Fibroblast of skin of abdomen (primary cell): Measurements from ENCODE around the gene SHANK2.

ENCODE experiments used
- DNase-seq: peaks from one replicate; pipeline ENCODE4 v3.0.0-alpha.2; 2013

SHANK2 gene

GRCh38 chr11:71269603-71270511, 17.5 kb upstream of the SHANK2 start:
- DNase-seq = no peak

GRCh38 chr11:71268706-71269321, 16.4 kb upstream of the SHANK2 start:
- DNase-seq = no peak

GRCh38 chr11:71267807-71268421, 15.5 kb upstream of the SHANK2 start:
- DNase-seq = no peak

- no peak for DNase-seq
These were observed 13.9 kb upstream of the SHANK2 start for GRCh38 chr11:71266114-71266833.

- no peak for DNase-seq
These were observed 13.2 kb upstream of the SHANK2 start for GRCh38 chr11:71265559-71266092.

GRCh38 chr11:71263386-71263785, 11.0 kb upstream of the SHANK2 start:
- DNase-seq = peak; percentile 18

- DNase-seq = no peak
These were observed 3.6 kb upstream of the SHANK2 start for GRCh38 chr11:71255800-71256479.

GRCh38 chr11:71255323-71255722, 2.9 kb upstream of the SHANK2 start:
- no peak for DNase-seq

GRCh38 chr11:71253794-71254193, 1.4 kb upstream of the SHANK2 start:
- DNase-seq = no peak

- peak; percentile 26 for DNase-seq
These were observed 673 bp upstream of the SHANK2 start for GRCh38 chr11:71252770-71253730.

GRCh38 chr11:71251761-71252268, 562 bp downstream of the SHANK2 start:
- no peak for DNase-seq

GRCh38 chr11:71251151-71251721, 1.1 kb downstream of the SHANK2 start:
- DNase-seq = no peak

GRCh38 chr11:71250523-71251150, 1.7 kb downstream of the SHANK2 start:
- DNase-seq = no peak

GRCh38 chr11:71249301-71249700, 3.1 kb downstream of the SHANK2 start:
- no peak for DNase-seq

- DNase-seq = no peak
These were observed 3.7 kb downstream of the SHANK2 start for GRCh38 chr11:71248656-71249055.

GRCh38 chr11:71248251-71248570, 4.2 kb downstream of the SHANK2 start:
- DNase-seq = no peak

GRCh38 chr11:71247551-71248250, 4.7 kb downstream of the SHANK2 start:
- DNase-seq = no peak

GRCh38 chr11:71246559-71246958, 5.8 kb downstream of the SHANK2 start:
- no peak for DNase-seq
